T-helper 1 cell treated with Interleukin-12 subunit alpha and Interleukin-12 subunit beta and Interleukin-4 antibody, amounts not matched to agents 30 ng/mL and 1 ng/mL, for 36 hours (primary cell): ENCODE results near the gene NDUFB2. TPM values are rescaled to one million over a fixed set of nuclear protein-coding genes. Genes with fewer than 3 reads are reported as not detected.
"Not testable (repeated sequence)": the region's sequence is repeated elsewhere in the genome, so short reads cannot be mapped to it uniquely, and the experiment has no call there.

Source experiments
- intact Hi-C: fragments of 100-400 bp; cut with micrococcal nuclease; formaldehyde crosslinking; loops from one replicate; pipeline ENCODE4 v1.15.1; 2024
- total RNA-seq: library from RNA; stranded (reverse); gene quantifications from 2 replicates; pipeline ENCODE4 v1.2.3, GENCODE V29; 2022

NDUFB2 gene
- total RNA-seq, 1 donor from 2014 or later = 169 TPM

- intact Hi-C loops = no loop called here
These were observed 8.2 kb upstream of the NDUFB2 start for GRCh38 chr7:140688341-140688740.

DNA sequence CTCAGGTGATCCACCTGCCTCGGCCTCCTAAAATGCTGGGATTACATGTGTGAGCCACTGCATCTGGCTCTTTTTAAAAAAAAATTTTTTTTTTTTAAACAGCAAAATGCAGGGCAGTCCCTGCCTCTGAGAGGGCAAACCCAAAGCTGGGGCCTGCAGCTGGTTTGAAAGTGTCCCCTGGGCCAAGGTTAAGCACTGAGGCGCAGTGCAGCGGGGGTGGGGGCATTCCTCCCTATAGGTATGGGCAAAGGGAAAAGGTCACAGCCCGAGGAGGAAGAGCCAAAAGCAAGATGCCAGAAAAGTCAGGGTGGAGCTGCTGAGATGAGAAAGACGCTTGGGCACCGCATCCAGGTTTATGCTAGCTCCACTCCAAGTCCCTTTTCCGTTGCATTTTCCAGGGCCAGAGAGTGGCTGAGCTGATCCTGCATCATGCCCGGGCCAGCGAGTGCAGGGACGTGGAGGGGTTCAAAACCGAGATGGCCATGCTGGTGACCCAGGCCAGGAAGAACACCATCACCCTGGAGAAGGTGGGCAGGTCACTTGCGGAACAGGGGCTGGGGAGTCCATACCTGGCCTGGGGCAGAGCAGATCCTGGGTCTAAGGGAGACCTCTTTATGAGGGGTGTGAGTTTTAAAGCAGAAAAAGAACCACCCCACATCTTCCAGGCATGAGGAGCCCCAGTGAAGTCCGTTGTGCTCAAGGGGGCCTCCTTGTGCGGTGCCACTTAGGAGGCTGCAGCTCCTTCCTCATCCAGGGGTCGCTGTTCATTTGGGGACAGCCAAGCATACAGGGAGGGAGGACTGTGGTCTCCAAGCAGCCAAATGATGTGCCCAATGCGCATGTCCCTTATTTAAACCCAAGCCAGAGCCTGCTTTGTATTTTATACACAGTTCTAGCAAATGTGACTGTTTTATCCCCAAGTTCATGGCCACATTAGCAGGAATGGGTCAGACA is 7.0 kb upstream of the NDUFB2 start:
- intact Hi-C loops = loop anchor here (10.0 kb wide), 1 partner anchor 385 kb away; the partner anchor contains the start of gene TMEM178B

GRCh38 chr7:140691376-140692045 is 5.0 kb upstream of the NDUFB2 start:
- intact Hi-C loops = loop anchor here (10.0 kb wide), 1 partner anchor 383 kb away; the partner anchor contains the start of gene TMEM178B

GRCh38 chr7:140693849-140694248 is 2.7 kb upstream of the NDUFB2 start:
- intact Hi-C loops = loop anchor here (10.0 kb wide), 1 partner anchor 381 kb away; the partner anchor contains the start of gene TMEM178B

GRCh38 chr7:140694592-140694991 is 1.9 kb upstream of the NDUFB2 start:
- intact Hi-C loops = loop anchor here (10.0 kb wide), 1 partner anchor 380 kb away; the partner anchor contains the start of gene TMEM178B

DNA sequence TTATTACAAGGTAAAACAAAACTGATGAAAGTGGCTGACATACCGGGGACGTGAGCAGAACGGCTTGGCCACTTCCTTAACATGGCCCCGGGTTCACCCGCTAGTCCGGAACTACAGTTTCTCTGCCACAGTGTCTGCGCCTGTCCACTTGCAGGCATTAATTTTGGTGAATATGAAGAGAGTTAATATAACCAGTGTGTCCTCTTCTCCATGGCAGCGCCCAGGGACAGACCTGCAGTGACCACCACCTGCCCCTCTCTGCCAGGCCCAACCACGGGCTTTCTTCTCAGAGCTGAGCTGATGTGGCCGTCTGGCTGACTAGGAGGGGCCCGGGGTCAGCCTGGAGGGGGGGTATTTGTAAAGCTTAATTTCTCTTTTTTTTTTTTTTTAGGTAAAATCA is 1.1 kb upstream of the NDUFB2 start:
- intact Hi-C loops = loop anchor here (10.0 kb wide), 1 partner anchor 379 kb away; the partner anchor contains the start of gene TMEM178B

- intact Hi-C loops = loop anchor here (1.0 to 10.0 kb wide), 12 partner anchors 23 to 1042 kb away; partner anchors contain the start of genes AGK, MKRN1, MRPS33 and PARP12
These were observed 356 bp upstream of the NDUFB2 start for GRCh38 chr7:140696024-140696679.

- intact Hi-C loops = loop anchor here (1.0 to 10.0 kb wide), 3 partner anchors 26 to 523 kb away; partner anchors contain the start of gene TMEM178B
These were observed 1.1 kb downstream of the NDUFB2 start for GRCh38 chr7:140697447-140698143.

GRCh38 chr7:140698477-140698876 is 2.0 kb downstream of the NDUFB2 start:
- intact Hi-C loops = loop anchor here (10.0 kb wide), 1 partner anchor 376 kb away; the partner anchor contains the start of gene TMEM178B

DNA sequence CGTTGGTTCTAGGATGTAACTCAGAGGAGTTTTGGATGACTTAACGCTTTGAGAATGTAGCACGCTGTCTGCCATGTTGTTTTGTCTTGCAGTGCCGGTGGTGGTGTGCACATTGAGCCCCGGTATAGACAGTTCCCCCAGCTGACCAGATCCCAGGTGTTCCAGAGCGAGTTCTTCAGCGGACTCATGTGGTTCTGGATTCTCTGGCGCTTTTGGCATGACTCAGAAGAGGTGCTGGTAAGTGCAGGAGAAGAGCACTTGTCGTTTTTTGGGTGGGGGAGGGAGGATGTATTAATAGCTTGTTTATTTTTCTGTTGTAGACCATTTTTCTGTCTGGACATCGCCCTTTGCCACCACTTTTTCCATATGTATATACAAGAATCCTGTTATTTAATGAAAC is 6.3 kb downstream of the NDUFB2 start:
- intact Hi-C loops = no loop called here

GRCh38 chr7:140704205-140704604 is 7.7 kb downstream of the NDUFB2 start:
- intact Hi-C loops = no loop called here

GRCh38 chr7:140707132-140707531 is 10.6 kb downstream of the NDUFB2 start:
- intact Hi-C loops = no loop called here

DNA sequence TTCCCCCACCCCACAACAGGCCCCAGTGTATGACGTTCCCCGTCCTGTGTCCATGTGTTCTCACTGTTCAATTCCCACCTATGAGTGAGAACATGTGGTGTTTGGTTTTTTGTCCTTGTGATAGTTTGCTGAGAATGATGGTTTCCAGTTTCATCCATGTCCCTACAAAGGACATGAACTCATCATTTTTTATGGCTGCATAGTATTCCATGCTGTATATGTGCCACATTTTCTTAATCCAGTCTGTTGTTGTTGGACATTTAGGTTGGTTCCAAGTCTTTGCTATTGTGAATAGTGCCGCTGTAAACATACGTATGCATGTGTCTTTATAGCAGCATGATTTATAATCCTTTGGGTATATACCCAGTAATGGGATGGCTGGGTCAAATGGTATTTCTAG is 12.3 kb downstream of the NDUFB2 start:
- intact Hi-C loops = not testable (repeated sequence)

- intact Hi-C loops = not testable (repeated sequence)
These were observed 15.9 kb downstream of the NDUFB2 start for GRCh38 chr7:140712392-140712791.

GRCh38 chr7:140714331-140715040 is 18.0 kb downstream of the NDUFB2 start:
- intact Hi-C loops = no loop called here

DNA sequence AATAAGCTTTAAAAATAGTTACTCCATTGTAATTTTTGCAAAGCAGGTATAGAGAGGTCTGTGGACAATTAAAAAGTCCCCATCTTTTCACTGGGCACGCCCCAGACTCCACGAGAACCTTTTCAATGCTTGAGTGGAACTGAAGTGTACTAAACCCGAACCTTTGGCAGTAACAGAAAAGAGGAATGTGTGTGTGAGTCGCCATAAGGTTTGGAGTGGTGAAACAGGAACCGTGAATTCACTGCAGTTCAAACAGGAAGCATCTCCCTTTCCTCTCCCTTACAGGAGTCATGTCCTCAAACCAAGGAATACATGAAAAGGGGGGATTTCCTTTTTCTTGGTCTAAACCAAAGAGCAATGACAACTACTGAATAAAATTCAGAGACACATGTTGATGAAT is 23.2 kb downstream of the NDUFB2 start:
- intact Hi-C loops = no loop called here

GRCh38 chr7:140722254-140722653 is 25.7 kb downstream of the NDUFB2 start:
- intact Hi-C loops = no loop called here

DNA sequence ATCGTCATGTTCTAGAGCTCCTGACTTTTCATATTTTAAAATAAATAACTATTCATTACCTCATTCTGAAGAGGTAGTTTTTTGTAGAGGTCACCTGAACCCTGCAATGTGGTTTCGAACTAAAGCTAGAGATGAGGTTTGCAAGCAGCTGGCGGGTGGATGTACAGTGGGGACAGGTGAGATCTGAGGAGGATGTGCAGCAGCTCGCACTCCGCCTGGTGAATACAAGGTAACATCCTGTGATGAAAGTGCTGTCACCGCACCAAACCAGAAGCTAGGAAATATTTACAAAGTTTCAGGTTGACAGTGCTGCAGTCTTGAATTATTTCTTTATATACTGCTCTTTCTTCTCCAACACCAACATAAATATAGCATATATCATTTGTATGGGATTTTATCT is 26.5 kb downstream of the NDUFB2 start:
- intact Hi-C loops = loop anchor here (1.0 kb wide), 1 partner anchor 26 kb away; no protein-coding TSS in a partner anchor

DNA sequence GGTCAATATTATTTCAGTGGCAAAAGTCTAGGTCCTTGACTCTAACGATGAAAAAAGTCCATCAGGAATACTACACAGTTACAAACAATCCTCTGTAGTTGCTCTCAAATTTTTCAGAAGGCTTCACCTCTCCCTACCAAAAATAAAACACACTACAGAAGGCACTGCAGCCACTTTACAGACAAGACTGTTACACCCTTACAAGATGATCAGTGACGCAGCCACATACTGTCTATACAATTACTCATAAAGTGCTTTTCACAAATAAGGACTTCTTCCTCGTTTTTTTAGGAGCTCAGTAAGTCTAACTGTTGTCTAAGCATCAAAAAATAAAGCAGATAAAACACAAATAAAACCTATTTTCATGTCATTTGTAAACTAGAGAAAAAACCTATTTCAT is 27.1 kb downstream of the NDUFB2 start:
- intact Hi-C loops = loop anchor here (1.0 kb wide), 1 partner anchor 26 kb away; no protein-coding TSS in a partner anchor

DNA sequence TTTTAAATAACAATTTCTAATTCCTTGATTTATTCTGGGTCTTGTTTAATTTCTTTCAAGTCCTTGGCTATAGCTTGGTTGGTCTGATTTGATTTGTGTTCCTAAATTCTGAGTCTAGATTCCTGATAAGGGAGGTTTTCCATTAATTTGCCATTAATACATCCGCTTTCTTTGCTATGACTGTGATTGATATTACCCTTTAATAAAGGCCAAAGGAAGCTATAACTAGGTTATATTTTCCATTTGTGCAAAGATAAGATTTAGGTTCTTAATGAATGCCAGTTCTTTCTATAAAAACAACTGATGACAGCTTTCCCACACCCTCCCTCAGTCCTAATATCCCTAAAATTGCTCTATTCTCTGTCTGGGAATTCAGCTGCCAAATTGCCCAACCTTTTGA is 28.2 kb downstream of the NDUFB2 start:
- intact Hi-C loops = no loop called here
